Transverse colon (tissue), 4 donors: ENCODE data around the gene ZNF654. TPM values are rescaled to one million over a fixed set of nuclear protein-coding genes. Genes with fewer than 3 reads are reported as not detected.
A peak's percentile ranks its signal among the peaks of the same experiment; 100 is the strongest.

Experiments used
- DNase-seq: peaks from one replicate; pipeline ENCODE4 v3.0.0-alpha.2; 2019
- H3K27ac ChIP-seq, 4 donors: fragments of 200-600 bp; sonication (generic); 2 replicates each; pipeline ENCODE4 v1.5.1; 2016 to 2018; ENCODE audit warnings: inconsistent platforms in 4 of 4
- H3K27me3 ChIP-seq: fragments of 200-600 bp; sonication (generic); 2 replicates; pipeline ENCODE4 v1.5.1; 2017; ENCODE audit warnings: inconsistent platforms
- H3K36me3 ChIP-seq, 4 donors: fragments of 200-600 bp; sonication (generic); 2 replicates each; pipeline ENCODE4 v1.5.1; 2017 to 2019; ENCODE audit warnings: inconsistent platforms in 4 of 4
- H3K4me1 ChIP-seq, 4 donors: fragments of 200-600 bp; sonication (generic); 2 replicates each; pipeline ENCODE4 v1.5.1; 2017 to 2020; ENCODE audit warnings: inconsistent platforms in 4 of 4
- H3K4me3 ChIP-seq, 4 donors: fragments of 200-600 bp; sonication (generic); 1 replicate in 1 of 4; 2 replicates in 3 of 4; pipeline versions ENCODE4 v1.5.1 to v1.6.1; 2017 to 2019; ENCODE audit warnings: inconsistent platforms in 4 of 4
- H3K9me3 ChIP-seq, 2 donors: fragments of 200-600 bp; sonication (generic); 2 replicates each; pipeline ENCODE4 v1.5.1; 2017 to 2019; ENCODE audit warnings: inconsistent platforms in 2 of 2
- CTCF ChIP-seq, 5 experiments: fragments of 200-600 bp in 3 of 5; fragments of 450-650 bp in 2 of 5; sonication (generic) in 3 of 5; IDR thresholded peaks; 1 replicate in 2 of 5; 2 replicates in 3 of 5; pipeline ENCODE4 v1.5.1; 2016 to 2017; ENCODE audit warnings: antibody characterized with exemption in 5 of 5, inconsistent platforms in 3 of 5, mild to moderate bottlenecking in 2 of 5, moderate library complexity in 1 of 5
- EP300 ChIP-seq: sonication (generic); formaldehyde crosslinking; IDR thresholded peaks from one replicate; pipeline ENCODE4 v1.6.1; 2017; ENCODE audit warnings: antibody characterized with exemption, low read depth
- POLR2A ChIP-seq: fragments of 450-650 bp; IDR thresholded peaks from one replicate; pipeline ENCODE4 v1.6.1; 2016; ENCODE audit warnings: antibody characterized with exemption, mild to moderate bottlenecking, moderate library complexity
- POLR2AphosphoS5 ChIP-seq, 3 donors: sonication (generic); formaldehyde crosslinking; IDR thresholded peaks; one replicate each; pipeline ENCODE4 v1.6.1; 2016; ENCODE audit warnings: antibody characterized with exemption in 3 of 3
- WGBS, 2 donors: methylation state at CpG; one replicate each; pipeline ENCODE4 v1.1.5; 2018; ENCODE audit warnings: low coverage in 1 of 2; 5-methylcytosine and 5-hydroxymethylcytosine counted together
- in situ Hi-C, 4 donors: fragments of 200-750 bp; cut with MboI; loops; one replicate each; pipeline versions ENCODE4 v1.15.0 to v1.15.1; 2017; ENCODE audit warnings: low sequenced_read_pairs in 3 of 4, low pct_ligation_motif_present in 1 of 4, low pct_unique_long_range_greater_than_20kb in 1 of 4
- intact Hi-C: fragments of 100-400 bp; cut with DNase I; formaldehyde crosslinking; loops from one replicate; pipeline ENCODE4 v1.15.1; 2023; ENCODE audit warnings: low total_unique reads
- total RNA-seq, 4 donors: library from RNA; depleted of rRNA; stranded (reverse); fragments of >200 nt; gene quantifications; one replicate each; pipeline ENCODE4 v1.1.0, GENCODE V29; 2016

Gene ZNF654
- total RNA-seq, 4 donors from 2014 or later, result 7.2 to 16.8 (median 13.5) TPM

DNA sequence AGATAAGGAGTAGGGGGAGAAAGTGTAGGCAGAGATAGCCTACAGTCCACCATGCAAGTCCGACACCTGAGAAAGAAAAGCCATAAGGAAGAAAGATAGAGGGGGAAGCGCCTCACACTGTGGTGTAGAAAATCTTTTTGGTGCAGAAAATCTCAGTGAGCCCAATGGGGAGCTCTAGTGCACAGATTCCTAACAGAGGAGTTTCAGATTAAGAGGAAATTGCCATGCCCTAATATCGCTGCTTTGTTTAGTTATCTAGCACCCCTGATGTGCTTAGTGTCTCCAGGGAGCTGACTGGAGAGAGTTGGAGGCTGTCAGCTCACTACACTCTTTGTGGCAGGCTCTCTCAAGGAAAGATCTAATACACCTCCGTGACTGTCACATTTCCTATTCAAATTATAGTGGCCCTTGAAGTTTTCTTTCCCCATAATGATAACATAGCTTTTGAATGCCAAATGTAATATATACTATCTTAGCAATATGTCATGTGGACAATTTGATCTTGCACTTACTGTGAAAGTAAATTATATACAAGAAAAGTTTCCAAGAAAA, 34.0 kb upstream of the ZNF654 start:
- in situ Hi-C loops, result no loop called here
- WGBS, 2 donors, result 63 to 81% methylated on average over 3 to 4 of the region's 4 CpGs

GRCh38 chr3:88028876-88029275, 30.2 kb upstream of the ZNF654 start:
- Histone ChIP-seq H3K9me3 (no peaks in the 10 kb centered on the region), H3K4me1 (peaks cover 0 to 23% (median 6%) of the 10 kb centered on the region in 4 donors), H3K4me3 (no peak overlapping the region), H3K36me3 (no peaks in the 10 kb centered on the region), H3K27me3 (no peaks in the 10 kb centered on the region), H3K27ac (no peak overlapping the region)
- DNase-seq, result no peak
- WGBS, 2 donors, result 94 to 100% methylated on average over 1 to 2 of the region's 2 CpGs
- no peak for TF ChIP-seq POLR2A
- TF ChIP-seq POLR2AphosphoS5 (IDR thresholded peaks at IDR 0.05), result no peak
- no peak for TF ChIP-seq EP300
- no peak for TF ChIP-seq CTCF (IDR thresholded peaks at IDR 0.05)
- intact Hi-C loops, result no loop called here
- in situ Hi-C loops, result no loop called here

More for the DNA sequence above, 34.0 kb upstream of the ZNF654 start:
- H3K27me3 ChIP-seq, result no peaks in the 10 kb centered on the region
- no peaks in the 10 kb centered on the region for H3K36me3 ChIP-seq
- no peak for DNase-seq
- intact Hi-C loops, result no loop called here
- H3K9me3 ChIP-seq, result no peaks in the 10 kb centered on the region
- no peaks in the 10 kb centered on the region for H3K4me1 ChIP-seq
- H3K4me3 ChIP-seq, result no peak overlapping the region
- no peak overlapping the region for H3K27ac ChIP-seq
- TF ChIP-seq POLR2A (no peak), POLR2AphosphoS5 (IDR thresholded peaks at IDR 0.05) (no peak), EP300 (no peak), CTCF (IDR thresholded peaks at IDR 0.05) (no peak)

- H3K4me3 ChIP-seq, result no peak overlapping the region
- no peaks in the 10 kb centered on the region for H3K27me3 ChIP-seq
- intact Hi-C loops (no loop called here), in situ Hi-C loops (no loop called here)
- WGBS, 2 donors, result 56 to 60% methylated on average over 3 of the region's 3 CpGs
- H3K4me1 ChIP-seq, result peaks cover 0 to 23% (median 6%) of the 10 kb centered on the region in 4 donors
- no peak for DNase-seq
- H3K27ac ChIP-seq, result no peak overlapping the region
- TF ChIP-seq CTCF (IDR thresholded peaks at IDR 0.05), result no peak
- no peak for TF ChIP-seq EP300
- TF ChIP-seq POLR2A, result no peak
- TF ChIP-seq POLR2AphosphoS5 (IDR thresholded peaks at IDR 0.05), result no peak
- no peaks in the 10 kb centered on the region for H3K36me3 ChIP-seq
- H3K9me3 ChIP-seq, result no peaks in the 10 kb centered on the region
Observed at GRCh38 chr3:88030210-88030609, 28.8 kb upstream of the ZNF654 start.

- 0 to 9% methylated on average over 1 of the region's 1 CpG for WGBS, 2 donors
- H3K36me3 ChIP-seq, result no peaks in the 10 kb centered on the region
- no peaks in the 10 kb centered on the region for H3K9me3 ChIP-seq
- peak overlapping the region; percentile 1 to 38 (median 18) for H3K4me3 ChIP-seq
- intact Hi-C loops (no loop called here), in situ Hi-C loops (no loop called here)
- H3K4me1 ChIP-seq, result peaks cover 0 to 23% (median 6%) of the 10 kb centered on the region in 4 donors
- DNase-seq, result no peak
- TF ChIP-seq POLR2AphosphoS5 (IDR thresholded peaks at IDR 0.05), result no peak
- TF ChIP-seq POLR2A, result no peak
- TF ChIP-seq CTCF (IDR thresholded peaks at IDR 0.05), result no peak
- TF ChIP-seq EP300, result no peak
- H3K27ac ChIP-seq, result peak overlapping the region; percentile 51 to 67 (median 58)
- no peaks in the 10 kb centered on the region for H3K27me3 ChIP-seq
Observed at GRCh38 chr3:88031642-88032077, 27.4 kb upstream of the ZNF654 start.
